OCI-LY7 (cell line): ENCODE measurements around the gene S100PBP. TPM values are rescaled to one million over a fixed set of nuclear protein-coding genes. Genes with fewer than 3 reads are reported as not detected.

Experiments
- BruUV-seq: library from RNA; stranded (reverse); fragments of 400-500 nt; replicated peaks from 2 replicates; lab custom pipeline; 2021; lab: Mats Ljungman, UMichigan
- CTCF ChIA-PET: fragments of 300-600 bp; sonication (Branson Sonifier 250); formaldehyde crosslinking; loops from one replicate; lab custom pipeline; 2022; ENCODE audit warnings: antibody characterized with exemption; ENCODE audit not compliant: unreplicated experiment; lab: Charles Lee
- POLR2A ChIA-PET: fragments of 300-600 bp; sonication (Branson Sonifier 250); formaldehyde crosslinking; loops from one replicate; lab custom pipeline; 2022; ENCODE audit warnings: antibody characterized with exemption; lab: Charles Lee
- DNase-seq: peaks from one replicate; pipeline ENCODE4 v3.0.0-alpha.2; 2015; ENCODE audit warnings: low spot score
- H2AFZ ChIP-seq: fragments of 200-600 bp; sonication (generic), shearing (Covaris generic); 2 replicates; pipeline ENCODE4 v1.6.1; 2014; ENCODE audit warnings: mild to moderate bottlenecking, antibody characterized with exemption, low read length, moderate library complexity
- H3K27ac ChIP-seq: fragments of 200-600 bp; sonication (generic); 2 replicates; pipeline ENCODE4 v1.5.1; 2014; ENCODE audit warnings: mixed run types, low read depth, mild to moderate bottlenecking, moderate library complexity, low read length, inconsistent platforms; ENCODE audit not compliant: poor library complexity, severe bottlenecking
- H3K36me3 ChIP-seq: fragments of 200-600 bp; sonication (generic); 2 replicates; pipeline ENCODE4 v1.6.1; 2014; ENCODE audit warnings: mild to moderate bottlenecking, antibody characterized with exemption, low read length, moderate library complexity, mixed read lengths; ENCODE audit not compliant: insufficient read depth
- H3K4me1 ChIP-seq: fragments of 200-600 bp; sonication (generic); 2 replicates; pipeline ENCODE4 v1.5.1; 2014; ENCODE audit warnings: mild to moderate bottlenecking, low read length; ENCODE audit not compliant: insufficient read depth, poor library complexity, severe bottlenecking
- H3K4me2 ChIP-seq: fragments of 200-600 bp; sonication (generic); 2 replicates; pipeline ENCODE4 v1.6.1; 2014; ENCODE audit warnings: mild to moderate bottlenecking, low read length
- H3K4me3 ChIP-seq: fragments of 200-600 bp; sonication (generic); 2 replicates; pipeline ENCODE4 v1.5.1; 2014; ENCODE audit warnings: mild to moderate bottlenecking, low read depth, low read length; ENCODE audit not compliant: poor library complexity, severe bottlenecking
- H3K79me2 ChIP-seq: fragments of 200-600 bp; sonication (generic); 2 replicates; pipeline ENCODE4 v1.6.1; 2016; ENCODE audit warnings: low read depth, mild to moderate bottlenecking, low read length, moderate library complexity, mixed read lengths; ENCODE audit not compliant: insufficient read depth
- H3K9me2 ChIP-seq: fragments of 200-600 bp; sonication (generic); 2 replicates; pipeline ENCODE4 v1.6.1; 2016; ENCODE audit warnings: mild to moderate bottlenecking, low read length, mixed read lengths; ENCODE audit not compliant: insufficient read depth
- H3K9me3 ChIP-seq: fragments of 200-600 bp; sonication (generic); 2 replicates; pipeline ENCODE4 v1.6.1; 2014; ENCODE audit warnings: mild to moderate bottlenecking, mixed run types, low read length, mixed read lengths
- H4K20me1 ChIP-seq: fragments of 200-600 bp; sonication (generic); 2 replicates; pipeline ENCODE4 v1.6.1; 2014; ENCODE audit warnings: mild to moderate bottlenecking, antibody characterized with exemption, low read length, moderate library complexity, mixed read lengths; ENCODE audit not compliant: insufficient read depth
- CTCF ChIP-seq: fragments of 200-600 bp; sonication (generic); conservative IDR thresholded peaks from 2 replicates; pipeline ENCODE4 v1.5.1; 2014; ENCODE audit warnings: mild to moderate bottlenecking, antibody characterized with exemption, low read length, moderate library complexity, mixed read lengths
- EZH2phosphoT487 ChIP-seq: fragments of 200-600 bp; sonication (generic); IDR thresholded peaks from 2 replicates; pipeline ENCODE4 v1.6.1; 2018; ENCODE audit warnings: low read depth, borderline replicate concordance, mild to moderate bottlenecking, mixed run types, antibody characterized with exemption, low read length, moderate library complexity, mixed read lengths
- intact Hi-C: fragments of 100-400 bp; cut with micrococcal nuclease; formaldehyde crosslinking; loops from one replicate; pipeline ENCODE4 v1.10.0; 2022; ENCODE audit not compliant: unreplicated experiment
- total RNA-seq, 2 experiments: library from RNA; depleted of rRNA in 1 of 2; stranded (reverse); fragments of >200 nt in 1 of 2; shearing (Covaris generic) in 1 of 2; gene quantifications; 2 replicates each; pipeline ENCODE4 v1.2.3, GENCODE V29; 2014 to 2022

Gene S100PBP
- total RNA-seq, 2 experiments from 2014 or later = 72.1 to 136 TPM

- H4K20me1 ChIP-seq = no peaks in the 10 kb centered on the region
- peaks cover 4% of the 10 kb centered on the region for H3K4me1 ChIP-seq
- H3K4me3 ChIP-seq = no peak overlapping the region
- no peaks in the 10 kb centered on the region for H3K9me2 ChIP-seq
- H3K36me3 ChIP-seq = no peaks in the 10 kb centered on the region
- no peak overlapping the region for H2AFZ ChIP-seq
- no peak for DNase-seq
- POLR2A ChIA-PET = no interaction called here
- H3K79me2 ChIP-seq = no peaks in the 10 kb centered on the region
- CTCF ChIA-PET = interaction anchor here (0.6 to 0.9 kb wide), 2 partner anchors 24 to 189 kb away, joined by 3 read pairs; no protein-coding TSS in a partner anchor
- TF ChIP-seq CTCF = no peak
- TF ChIP-seq EZH2phosphoT487 = no peak
- intact Hi-C loops = no loop called here
- no peak overlapping the region for H3K4me2 ChIP-seq
- no peaks in the 10 kb centered on the region for H3K9me3 ChIP-seq
- H3K27ac ChIP-seq = no peak overlapping the region
- no TSS peak for BruUV-seq
These were observed 73.2 kb downstream of the S100PBP start for GRCh38 chr1:32890516-32891240.

- CTCF ChIA-PET = interaction anchor here (0.9 kb wide), 1 partner anchor 24 kb away, joined by 3 read pairs; no protein-coding TSS in a partner anchor
- Histone ChIP-seq H3K27ac (no peak overlapping the region), H3K4me3 (no peak overlapping the region), H3K4me1 (peaks cover 4% of the 10 kb centered on the region), H3K36me3 (no peaks in the 10 kb centered on the region), H3K4me2 (no peak overlapping the region), H3K9me3 (no peaks in the 10 kb centered on the region), H2AFZ (no peak overlapping the region), H3K79me2 (no peaks in the 10 kb centered on the region), H3K9me2 (no peaks in the 10 kb centered on the region), H4K20me1 (no peaks in the 10 kb centered on the region)
- DNase-seq = no peak
- no TSS peak for BruUV-seq
- POLR2A ChIA-PET = interaction anchor here (0.6 kb wide), 1 partner anchor 50 kb away, joined by 3 read pairs; no protein-coding TSS in a partner anchor
- intact Hi-C loops = no loop called here
- TF ChIP-seq EZH2phosphoT487 = no peak
- TF ChIP-seq CTCF = no peak
These were observed 73.8 kb downstream of the S100PBP start for GRCh38 chr1:32891241-32891570.

GRCh38 chr1:32891630-32892029 lies 74.2 kb downstream of the S100PBP start:
- Histone ChIP-seq H3K36me3 (no peaks in the 10 kb centered on the region), H3K27ac (no peak overlapping the region), H3K79me2 (no peaks in the 10 kb centered on the region), H4K20me1 (no peaks in the 10 kb centered on the region), H3K4me1 (peaks cover 4% of the 10 kb centered on the region), H3K4me2 (no peak overlapping the region), H3K4me3 (no peak overlapping the region), H3K9me3 (no peaks in the 10 kb centered on the region), H3K9me2 (no peaks in the 10 kb centered on the region), H2AFZ (no peak overlapping the region)
- ChIA-PET POLR2A (interaction anchor here (0.6 kb wide), 1 partner anchor 51 kb away, joined by 3 read pairs; no protein-coding TSS in a partner anchor), CTCF (interaction anchor here (0.9 kb wide), 1 partner anchor 25 kb away, joined by 3 read pairs; no protein-coding TSS in a partner anchor)
- intact Hi-C loops = no loop called here
- no TSS peak for BruUV-seq
- DNase-seq = no peak
- TF ChIP-seq CTCF (no peak), EZH2phosphoT487 (no peak)
